H9 (cell line): ENCODE results near the gene PRDX3. TPM values are rescaled to one million over a fixed set of nuclear protein-coding genes. Genes with fewer than 3 reads are reported as not detected.
A peak's percentile ranks its signal among the peaks of the same experiment; 100 is the strongest.

Experiments
- DNase-seq: peaks from one replicate; pipeline ENCODE4 v3.0.0-alpha.2; 2017
- H2AFZ ChIP-seq: one replicate; pipeline ENCODE4 v1.6.1; 2013; ENCODE audit warnings: mild to moderate bottlenecking, low read length, control low read depth, moderate library complexity
- H2AK5ac ChIP-seq: 2 replicates; pipeline ENCODE4 v1.6.1; 2013; ENCODE audit warnings: low read length, control low read depth, mixed read lengths; ENCODE audit not compliant: insufficient read length
- H2BK120ac ChIP-seq: one replicate; pipeline ENCODE4 v1.6.1; 2013; ENCODE audit warnings: low read depth, mild to moderate bottlenecking, low read length, control low read depth, inconsistent platforms; ENCODE audit not compliant: poor library complexity, severe bottlenecking
- H2BK12ac ChIP-seq: 2 replicates; pipeline ENCODE4 v1.6.1; 2013; ENCODE audit warnings: low read length, control low read depth, mixed read lengths, low read depth; ENCODE audit not compliant: insufficient read length
- H2BK15ac ChIP-seq: 2 replicates; pipeline ENCODE4 v1.6.1; 2013; ENCODE audit warnings: low read depth, low read length, control low read depth
- H2BK20ac ChIP-seq: one replicate; pipeline ENCODE4 v1.6.1; 2013; ENCODE audit warnings: low read depth, mild to moderate bottlenecking, low read length, control low read depth, inconsistent platforms; ENCODE audit not compliant: poor library complexity, severe bottlenecking
- H2BK5ac ChIP-seq: 2 replicates; pipeline ENCODE4 v1.6.1; 2013; ENCODE audit warnings: low read length, control low read depth, mixed read lengths; ENCODE audit not compliant: insufficient read length
- H3K14ac ChIP-seq: 2 replicates; pipeline ENCODE4 v1.6.1; 2013; ENCODE audit warnings: low read length, control low read depth; ENCODE audit not compliant: insufficient read depth
- H3K18ac ChIP-seq: 2 replicates; pipeline ENCODE4 v1.6.1; 2013; ENCODE audit warnings: low read depth, mild to moderate bottlenecking, mixed read lengths, low read length, control low read depth; ENCODE audit not compliant: insufficient read length
- H3K23ac ChIP-seq: 2 replicates; pipeline ENCODE4 v1.6.1; 2013; ENCODE audit warnings: low read length, control low read depth, mixed read lengths, low read depth; ENCODE audit not compliant: insufficient read length
- H3K23me2 ChIP-seq: 2 replicates; pipeline ENCODE4 v1.6.1; 2013; ENCODE audit warnings: low read depth, mild to moderate bottlenecking, mixed read lengths, low read length, control low read depth; ENCODE audit not compliant: insufficient read length, poor library complexity, severe bottlenecking
- H3K27ac ChIP-seq: 2 replicates; pipeline ENCODE4 v1.5.1; 2013; ENCODE audit warnings: low read length, control low read depth, mixed read lengths, low read depth; ENCODE audit not compliant: insufficient read length
- H3K27me3 ChIP-seq: 2 replicates; pipeline ENCODE4 v1.6.1; 2013; ENCODE audit warnings: low read length, control low read depth, inconsistent platforms; ENCODE audit not compliant: insufficient read depth
- H3K4ac ChIP-seq: 2 replicates; pipeline ENCODE4 v1.6.1; 2013; ENCODE audit warnings: low read depth, mild to moderate bottlenecking, control low read depth, inconsistent platforms, low read length, moderate library complexity
- H3K4me1 ChIP-seq: 2 replicates; pipeline ENCODE4 v1.6.1; 2013; ENCODE audit warnings: low read length, control low read depth, inconsistent platforms; ENCODE audit not compliant: insufficient read depth
- H3K4me2 ChIP-seq: 2 replicates; pipeline ENCODE4 v1.6.1; 2013; ENCODE audit warnings: low read length, control low read depth, mixed read lengths; ENCODE audit not compliant: insufficient read length, insufficient read depth
- H3K56ac ChIP-seq: 2 replicates; pipeline ENCODE4 v1.6.1; 2013; ENCODE audit warnings: low read depth, mild to moderate bottlenecking, mixed read lengths, low read length, control low read depth; ENCODE audit not compliant: insufficient read length
- H3K79me1 ChIP-seq: 2 replicates; pipeline ENCODE4 v1.6.1; 2013; ENCODE audit warnings: low read depth, mild to moderate bottlenecking, moderate library complexity, low read length, control low read depth, inconsistent platforms; ENCODE audit not compliant: insufficient read depth, poor library complexity, severe bottlenecking
- H3K79me2 ChIP-seq: 2 replicates; pipeline ENCODE4 v1.6.1; 2013; ENCODE audit warnings: low read length, control low read depth, inconsistent platforms; ENCODE audit not compliant: insufficient read depth
- H3K9ac ChIP-seq: 2 replicates; pipeline ENCODE4 v1.6.1; 2013; ENCODE audit warnings: low read length, control low read depth, mixed read lengths; ENCODE audit not compliant: insufficient read length; ENCODE audit errors: extremely low read depth
- H3K9me3 ChIP-seq: one replicate; pipeline ENCODE4 v1.6.1; 2013; ENCODE audit warnings: low read depth, low read length, inconsistent platforms; ENCODE audit not compliant: control insufficient read depth
- H3T11ph ChIP-seq: one replicate; pipeline ENCODE4 v1.6.1; 2013; ENCODE audit warnings: mild to moderate bottlenecking, low read length, control low read depth, inconsistent platforms
- H4K20me1 ChIP-seq: one replicate; pipeline ENCODE4 v1.6.1; 2013; ENCODE audit not compliant: control insufficient read depth, insufficient read length, insufficient read depth
- H4K5ac ChIP-seq: 2 replicates; pipeline ENCODE4 v1.6.1; 2013; ENCODE audit warnings: low read depth, mild to moderate bottlenecking, mixed read lengths, low read length, control low read depth; ENCODE audit not compliant: insufficient read length
- H4K8ac ChIP-seq: replicated peaks from 2 replicates; pipeline ENCODE4 v1.6.1; 2013; ENCODE audit warnings: low read length, control low read depth, mixed read lengths, low read depth; ENCODE audit not compliant: insufficient read length
- H4K91ac ChIP-seq: 2 replicates; pipeline ENCODE4 v1.6.1; 2013; ENCODE audit warnings: low read depth, mild to moderate bottlenecking, moderate library complexity, mixed read lengths, low read length, control low read depth; ENCODE audit not compliant: insufficient read length
- H3K27ac Mint-ChIP-seq, 3 experiments: 2 replicates in 2 of 3; 3 replicates in 1 of 3; pipeline ENCODE4 v1.8.0; 2020 to 2021; ENCODE audit warnings: mixed read lengths in 3 of 3, mild to moderate bottlenecking in 1 of 3, moderate library complexity in 1 of 3
- H3K27me3 Mint-ChIP-seq: 2 replicates; pipeline ENCODE4 v1.8.0; 2021; ENCODE audit warnings: low read depth, mild to moderate bottlenecking, moderate library complexity, mixed read lengths
- H3K36me3 Mint-ChIP-seq, 3 experiments: 2 replicates in 2 of 3; 3 replicates in 1 of 3; pipeline ENCODE4 v1.8.0; 2020 to 2021; ENCODE audit warnings: low read depth in 3 of 3, mixed read lengths in 3 of 3; ENCODE audit not compliant: insufficient read depth in 1 of 3
- H3K4me1 Mint-ChIP-seq, 2 experiments: 2 replicates each; pipeline ENCODE4 v1.8.0; 2020; ENCODE audit warnings: mixed read lengths in 2 of 2
- H3K4me3 Mint-ChIP-seq, 2 experiments: 2 replicates in 1 of 2; 3 replicates in 1 of 2; pipeline ENCODE4 v1.8.0; 2020 to 2021; ENCODE audit warnings: mild to moderate bottlenecking in 2 of 2, mixed read lengths in 2 of 2, moderate library complexity in 1 of 2
- H3K9me3 Mint-ChIP-seq, 2 experiments: 2 replicates in 1 of 2; 3 replicates in 1 of 2; pipeline ENCODE4 v1.8.0; 2020; ENCODE audit warnings: mild to moderate bottlenecking in 2 of 2, mixed read lengths in 2 of 2, moderate library complexity in 1 of 2
- WGBS: extraction: QIAGEN DNeasy Blood & Tissue Kit; methylation state at CpG from one replicate; pipeline ENCODE4 v1.1.7; 2013; ENCODE audit warnings: missing lambda C conversion rate, low lambda C conversion rate, mixed read lengths; ENCODE audit not compliant: insufficient read length; ENCODE audit errors: extremely low coverage; 5-methylcytosine and 5-hydroxymethylcytosine counted together
- total RNA-seq: library from RNA; stranded (reverse); gene quantifications from 2 replicates; pipeline ENCODE4 v1.2.1, GENCODE V29; 2021
- TF ChIP-seq, protein P1 (sequence below): fragments of 200-600 bp; sonication (generic); conservative IDR thresholded peaks from 3 replicates; pipeline ENCODE4 v1.8.0; 2021; ENCODE audit warnings: antibody characterized with exemption, mild to moderate bottlenecking

PRDX3 gene
- total RNA-seq, 1 experiment from 2014 or later = 181 TPM

DNA sequence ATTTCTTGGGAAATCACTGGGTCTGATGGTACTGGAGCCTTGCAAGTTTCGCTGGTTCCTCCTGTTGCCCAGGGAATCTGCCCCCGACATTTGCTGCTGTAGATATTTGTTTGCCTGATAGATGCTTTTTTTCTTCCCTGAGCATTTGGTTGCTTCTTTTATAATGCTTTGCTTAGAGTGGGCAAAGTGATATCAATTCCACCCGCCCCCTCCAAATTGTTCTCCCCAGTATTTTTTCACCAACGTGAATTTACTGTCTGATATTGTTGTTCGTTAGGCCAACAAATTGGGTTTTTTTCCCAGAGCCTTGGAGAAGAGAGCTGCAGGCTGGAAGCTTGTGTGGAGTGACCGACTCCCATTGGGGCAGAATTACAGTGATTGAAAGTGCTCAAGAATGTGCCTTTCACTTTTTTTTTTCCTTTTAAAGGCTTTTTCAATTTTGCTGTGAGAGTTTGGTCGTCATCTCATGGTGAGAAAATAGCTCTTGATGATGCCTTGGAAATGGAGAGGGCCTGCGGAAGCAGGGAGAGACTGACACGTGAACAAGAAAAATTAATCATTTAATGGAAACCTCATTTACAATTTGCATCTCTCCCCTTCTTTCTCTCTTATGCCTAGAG is 31.2 kb upstream of the PRDX3 start:
- no peak overlapping the region for H3K27ac ChIP-seq

More for the DNA sequence above, 31.2 kb upstream of the PRDX3 start:
- Histone ChIP-seq H3K18ac (no peak overlapping the region), H3T11ph (no peak overlapping the region), H4K91ac (no peak overlapping the region), H3K79me1 (no peaks in the 10 kb centered on the region), H3K27me3 (peaks cover 12% of the 10 kb centered on the region; the same call in 1 of the 2 replicates), H3K56ac (no peak overlapping the region), H2BK5ac (no peak overlapping the region), H2BK120ac (no peak overlapping the region), H3K79me2 (no peaks in the 10 kb centered on the region), H3K23me2 (peaks cover 6% of the 10 kb centered on the region), H4K5ac (no peak overlapping the region), H2BK12ac (no peak overlapping the region), H3K4me2 (peak overlapping the region; percentile 30), H3K9me3 (no peaks in the 10 kb centered on the region), H2BK20ac (no peak overlapping the region), H2AK5ac (no peak overlapping the region), H2AFZ (no peak overlapping the region), H3K9ac (peak overlapping the region; percentile 13), H4K20me1 (no peaks in the 10 kb centered on the region), H3K14ac (peak overlapping the region; percentile 48; the same call in 1 of the 2 replicates), H2BK15ac (no peak overlapping the region), H3K4ac (no peak overlapping the region), H3K23ac (no peak overlapping the region), H4K8ac (no peak overlapping the region), H3K4me1 (no peaks in the 10 kb centered on the region)
- WGBS = no CpG with 5 or more reads among the region's 9 CpGs
- Mint-ChIP-seq H3K4me1 (peaks cover 38 to 41% of the 10 kb centered on the region in 2 experiments), H3K27ac (no peak overlapping the region), H3K36me3 (no peaks in the 10 kb centered on the region; a peak in 1 of 7 replicates), H3K9me3 (no peaks in the 10 kb centered on the region; a peak in 2 of 5 replicates), H3K4me3 (peak overlapping the region in 1 of 2 experiments; percentile 19; a peak in 2 of 5 replicates), H3K27me3 (peaks cover 24% of the 10 kb centered on the region)
- TF ChIP-seq, protein P1, sequence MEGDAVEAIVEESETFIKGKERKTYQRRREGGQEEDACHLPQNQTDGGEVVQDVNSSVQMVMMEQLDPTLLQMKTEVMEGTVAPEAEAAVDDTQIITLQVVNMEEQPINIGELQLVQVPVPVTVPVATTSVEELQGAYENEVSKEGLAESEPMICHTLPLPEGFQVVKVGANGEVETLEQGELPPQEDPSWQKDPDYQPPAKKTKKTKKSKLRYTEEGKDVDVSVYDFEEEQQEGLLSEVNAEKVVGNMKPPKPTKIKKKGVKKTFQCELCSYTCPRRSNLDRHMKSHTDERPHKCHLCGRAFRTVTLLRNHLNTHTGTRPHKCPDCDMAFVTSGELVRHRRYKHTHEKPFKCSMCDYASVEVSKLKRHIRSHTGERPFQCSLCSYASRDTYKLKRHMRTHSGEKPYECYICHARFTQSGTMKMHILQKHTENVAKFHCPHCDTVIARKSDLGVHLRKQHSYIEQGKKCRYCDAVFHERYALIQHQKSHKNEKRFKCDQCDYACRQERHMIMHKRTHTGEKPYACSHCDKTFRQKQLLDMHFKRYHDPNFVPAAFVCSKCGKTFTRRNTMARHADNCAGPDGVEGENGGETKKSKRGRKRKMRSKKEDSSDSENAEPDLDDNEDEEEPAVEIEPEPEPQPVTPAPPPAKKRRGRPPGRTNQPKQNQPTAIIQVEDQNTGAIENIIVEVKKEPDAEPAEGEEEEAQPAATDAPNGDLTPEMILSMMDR = peak; percentile 8; the same call in 2 of the 3 replicates
- DNase-seq = no peak
